GM21619 (cell line): Measurements from ENCODE around the gene BCAS4.
A peak's percentile ranks its signal among the peaks of the same experiment; 100 is the strongest.

Experiments used
- ATAC-seq: cut with Tn5 transposase; IDR thresholded peaks from one replicate; pipeline ENCODE4 v1.9.1; 2021; ENCODE audit not compliant: unreplicated experiment

The BCAS4 gene

DNA sequence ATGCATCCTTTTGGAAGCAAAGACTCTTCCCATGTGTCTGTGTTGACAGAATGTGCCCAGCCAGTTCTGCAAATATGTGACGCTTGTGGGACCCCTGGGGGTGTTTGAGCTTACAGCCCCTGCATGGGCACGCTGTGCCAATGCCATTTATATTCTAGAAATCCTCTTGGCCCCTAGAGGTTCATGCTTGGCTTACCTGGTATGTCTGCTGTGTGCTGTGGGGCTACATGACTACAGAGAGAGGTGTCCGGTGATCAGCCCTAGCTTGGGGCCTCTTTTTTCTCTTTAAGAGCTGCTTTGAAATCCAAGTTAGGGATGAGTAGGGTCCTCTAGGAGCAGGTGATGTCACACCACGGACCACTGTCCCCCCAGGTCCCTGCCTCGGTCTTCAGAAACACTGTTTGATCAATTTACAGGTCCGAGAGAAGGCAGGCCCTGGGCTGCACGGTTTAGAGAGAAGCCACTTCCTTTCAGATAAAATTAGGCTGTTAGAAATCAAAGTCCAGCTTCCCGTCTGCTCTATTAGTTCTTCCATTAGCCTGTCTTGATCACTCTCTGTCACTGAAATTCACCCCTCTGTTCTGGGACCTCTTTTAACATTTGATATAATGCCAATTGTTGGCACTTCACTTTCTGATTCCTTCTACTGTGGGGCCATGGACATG is 26.5 kb downstream of the BCAS4 start:
- ATAC-seq = no peak

DNA sequence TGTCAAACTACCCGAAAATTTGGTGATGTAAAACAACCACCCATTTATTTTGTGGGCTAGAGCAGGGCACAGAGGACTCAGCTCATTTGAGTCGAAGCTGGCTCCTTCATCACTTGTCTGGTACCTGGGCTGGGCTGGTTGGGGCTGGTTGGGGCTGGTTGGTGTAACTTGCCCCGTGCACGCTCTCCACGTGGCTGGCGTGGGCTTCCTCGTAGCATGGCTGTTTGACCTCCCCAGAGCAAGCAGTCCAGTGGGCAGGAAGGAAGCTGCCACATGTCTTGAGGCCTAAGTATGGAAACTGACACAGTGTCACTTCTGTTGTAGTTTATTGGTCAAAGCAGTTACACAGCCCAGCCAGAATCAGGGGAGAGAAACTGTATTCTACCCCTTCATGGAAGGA is 27.1 kb downstream of the BCAS4 start:
- ATAC-seq = no peak

DNA sequence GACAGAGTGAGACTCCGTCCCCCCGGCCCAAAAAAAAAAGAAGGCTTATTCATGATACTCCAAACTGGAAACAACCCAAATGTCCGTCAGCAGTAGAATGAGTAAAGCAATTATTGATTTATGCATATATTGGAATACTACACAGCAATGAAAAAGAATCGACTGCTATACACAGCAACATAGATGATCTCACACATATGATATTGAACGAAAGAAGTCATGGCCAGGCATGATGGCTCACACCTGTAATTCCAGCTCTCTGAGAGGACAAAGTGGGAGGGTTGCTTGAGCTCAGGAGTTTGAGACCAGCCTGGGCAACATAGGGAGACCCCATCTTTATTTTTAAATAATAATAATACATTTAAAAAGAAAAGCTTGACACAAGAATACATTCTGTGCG is 28.5 kb downstream of the BCAS4 start:
- no peak for ATAC-seq

DNA sequence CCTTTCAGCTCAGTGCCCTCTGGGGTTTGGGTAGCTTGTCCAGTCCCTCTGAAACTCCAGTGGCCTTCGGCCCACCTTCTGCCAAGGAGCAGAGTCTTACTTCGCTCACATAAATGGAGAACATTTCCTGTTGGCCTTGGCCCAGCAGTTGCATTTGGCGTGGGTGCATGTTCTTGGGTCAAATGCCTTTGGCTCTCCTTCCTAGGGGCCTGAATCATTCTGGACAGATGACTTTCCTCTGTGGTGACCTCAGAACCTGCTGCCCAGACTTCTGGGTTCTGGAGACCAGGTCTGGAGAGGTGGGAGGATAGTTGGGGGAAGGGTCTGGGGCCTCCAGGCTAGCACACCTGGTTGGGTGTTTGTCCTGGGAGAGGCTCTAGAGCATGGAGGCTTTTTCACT is 29.3 kb downstream of the BCAS4 start:
- no peak for ATAC-seq

DNA sequence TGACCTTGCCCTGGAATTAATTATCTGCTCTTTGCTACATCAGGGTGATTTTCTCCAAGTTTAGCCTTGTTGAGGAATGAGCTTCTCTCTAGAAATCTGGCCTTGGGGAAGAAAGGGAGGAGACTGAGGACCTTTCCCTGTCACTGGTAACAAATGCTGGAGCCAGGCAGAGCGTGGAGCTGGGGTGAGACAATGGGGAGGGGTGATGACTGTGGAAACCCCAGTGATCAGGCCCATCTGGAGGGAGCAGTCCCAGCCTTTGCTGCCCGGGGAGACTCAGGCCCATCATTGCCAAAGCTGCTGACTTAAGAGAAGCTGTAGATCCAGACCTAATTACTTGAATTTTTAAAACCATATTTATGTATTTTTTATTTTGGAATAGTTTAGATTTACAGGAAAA is 31.3 kb downstream of the BCAS4 start:
- no peak for ATAC-seq

DNA sequence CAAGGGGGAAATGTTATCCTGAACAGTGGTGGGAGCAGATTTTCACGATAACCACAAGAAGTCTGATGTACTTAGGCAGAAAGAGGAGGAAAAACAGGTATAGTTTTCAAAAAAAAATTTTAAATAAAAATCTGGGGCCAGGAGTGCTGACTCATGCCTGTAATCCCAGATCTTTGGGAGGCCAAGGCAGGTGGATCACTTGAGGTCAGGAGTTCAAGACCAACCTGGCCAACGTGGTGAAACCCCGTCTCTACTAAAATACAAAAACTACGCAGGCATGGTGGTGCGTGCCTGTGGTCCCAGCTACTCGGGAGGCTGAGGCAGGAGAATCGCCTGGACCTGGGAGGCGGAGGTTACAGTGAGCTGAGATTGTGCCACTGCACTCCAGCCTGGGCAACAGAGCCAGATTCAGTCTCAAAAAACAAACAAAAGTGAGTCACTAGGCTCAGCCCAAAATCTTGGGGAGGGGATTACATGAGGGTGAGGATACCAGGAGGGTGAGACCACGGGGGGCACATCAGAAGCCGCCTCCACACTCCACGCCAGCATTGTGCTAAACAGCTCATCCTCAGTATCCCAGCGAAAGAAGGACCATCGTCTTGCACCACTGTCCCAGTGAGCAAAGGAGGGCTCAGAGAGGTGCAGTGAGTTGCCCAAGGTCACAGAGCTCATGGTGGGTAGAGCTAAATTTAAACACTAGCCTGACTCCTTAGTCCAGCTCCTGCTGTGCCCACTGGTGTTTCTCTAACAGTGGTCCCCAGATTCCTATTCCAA is 33.7 kb downstream of the BCAS4 start:
- ATAC-seq = no peak

DNA sequence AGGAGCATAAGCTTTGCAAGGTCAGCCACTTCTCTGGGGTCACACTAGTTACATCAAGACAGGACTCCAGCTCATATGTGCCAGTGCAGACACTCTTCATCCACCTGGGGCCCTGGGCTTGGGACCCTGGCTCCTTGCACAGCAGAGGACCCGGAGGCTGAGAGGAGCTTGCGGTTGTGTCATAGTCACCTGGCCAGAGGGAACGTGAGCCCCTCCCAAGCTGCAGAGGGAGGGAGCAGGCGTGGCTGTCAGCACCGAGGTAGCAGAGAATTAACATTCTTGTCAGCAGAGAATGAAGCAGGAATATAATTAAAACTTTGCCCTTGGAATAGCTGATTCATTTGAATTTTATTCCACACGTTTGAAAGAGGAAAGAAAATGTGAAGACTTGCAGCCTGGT is 36.8 kb downstream of the BCAS4 start:
- no peak for ATAC-seq

DNA sequence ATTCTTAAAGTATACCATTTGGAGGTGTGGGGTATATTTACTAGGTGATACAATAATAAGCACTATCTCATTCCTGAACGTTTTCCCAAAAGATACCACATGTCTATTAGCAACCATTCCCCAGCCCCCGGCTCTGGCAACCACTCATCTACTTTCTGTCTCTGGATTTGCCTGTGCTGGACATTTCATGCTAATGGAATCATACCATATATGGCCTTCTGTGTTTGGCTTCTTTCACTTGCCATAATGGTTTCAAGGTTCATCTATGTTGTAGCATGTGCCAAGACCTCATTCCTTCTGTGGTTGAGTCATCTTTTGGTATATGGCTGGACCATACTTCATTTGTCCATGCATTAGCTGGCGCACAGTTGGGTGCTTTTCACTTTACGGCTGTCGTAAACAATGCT is 39.7 kb downstream of the BCAS4 start:
- no peak for ATAC-seq

DNA sequence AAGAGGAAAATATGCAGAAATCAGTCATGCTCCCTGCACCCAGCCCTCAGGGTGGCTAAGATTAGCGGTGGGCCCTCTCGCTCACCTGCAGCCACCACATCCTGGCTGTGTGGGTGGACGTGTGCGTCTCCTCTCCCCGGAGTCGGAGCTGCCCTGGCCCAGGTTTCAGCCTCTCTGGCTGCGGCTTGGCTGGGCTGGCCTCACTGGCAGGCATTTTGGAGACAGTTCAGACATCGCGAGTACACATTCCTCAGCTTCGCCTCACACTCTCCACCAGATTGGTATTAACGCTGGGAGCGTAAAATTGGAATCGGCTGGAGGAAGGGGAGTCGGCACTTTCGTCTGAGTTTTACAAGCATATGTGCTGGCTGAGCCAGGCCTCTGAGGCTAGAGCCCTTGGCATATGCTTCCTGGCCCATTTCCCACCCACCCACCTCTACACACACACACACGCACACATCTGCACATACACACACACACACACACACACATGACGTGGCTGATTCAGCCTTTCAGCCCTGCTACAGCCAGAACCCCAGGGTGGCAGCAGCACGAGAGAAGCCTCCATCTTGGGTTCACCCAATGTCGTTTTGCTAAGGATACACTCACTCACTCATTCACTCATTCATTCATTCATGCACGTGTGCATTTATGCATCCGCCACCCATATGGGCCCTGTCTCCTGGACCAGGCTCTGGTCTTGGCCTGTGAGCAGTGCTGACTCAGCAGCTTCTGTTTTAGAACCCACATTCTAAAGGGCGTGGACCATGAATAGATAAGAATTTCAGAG is 42.9 kb downstream of the BCAS4 start:
- peak; percentile 78 for ATAC-seq

DNA sequence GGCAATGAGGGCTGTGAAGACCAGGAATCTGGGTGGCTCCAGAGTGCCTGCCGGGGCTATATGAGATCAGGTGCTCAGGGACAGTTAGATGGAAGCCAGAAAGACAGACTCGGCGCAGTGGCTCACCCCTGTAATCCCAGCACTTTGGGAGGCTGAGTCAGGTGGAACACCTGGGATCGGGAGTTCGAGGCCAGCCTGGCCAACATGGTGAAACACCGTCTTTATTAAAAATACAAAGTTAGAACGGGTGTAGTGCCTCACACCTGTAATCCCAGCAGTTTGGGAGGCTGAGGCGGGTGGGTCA is 43.4 kb downstream of the BCAS4 start:
- no peak for ATAC-seq

DNA sequence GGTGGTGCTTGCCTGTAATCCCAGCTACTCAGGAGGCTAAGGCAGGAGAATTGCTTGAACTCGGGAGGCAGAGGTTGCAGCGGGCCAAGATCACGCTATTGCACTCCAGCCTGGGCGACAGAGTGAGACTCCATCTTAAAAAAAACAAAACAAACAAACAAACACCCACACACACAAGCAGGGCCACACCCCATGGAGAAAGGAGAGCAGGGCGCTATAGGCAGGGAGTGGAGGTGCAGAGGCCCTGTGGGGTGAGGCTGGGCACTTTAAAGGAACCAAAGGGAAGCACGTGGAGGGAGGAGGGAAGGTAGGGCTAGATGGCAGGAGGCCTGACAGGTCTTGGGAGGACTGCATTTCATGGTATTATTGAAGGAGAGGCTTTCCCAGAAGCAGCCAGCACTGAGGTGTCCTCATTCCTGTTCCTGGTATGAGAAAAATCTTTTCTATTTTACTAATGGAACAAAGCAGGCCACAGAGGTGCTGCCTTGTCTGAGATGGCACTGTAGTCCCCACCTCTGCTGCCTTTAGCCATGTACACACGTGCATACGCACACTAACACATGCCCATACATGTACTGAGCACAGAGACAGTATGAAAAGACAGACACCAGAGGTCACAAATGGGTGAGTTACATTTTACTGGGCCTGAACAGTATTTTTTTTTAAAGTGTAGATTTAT is 44.0 kb downstream of the BCAS4 start:
- ATAC-seq = no peak

DNA sequence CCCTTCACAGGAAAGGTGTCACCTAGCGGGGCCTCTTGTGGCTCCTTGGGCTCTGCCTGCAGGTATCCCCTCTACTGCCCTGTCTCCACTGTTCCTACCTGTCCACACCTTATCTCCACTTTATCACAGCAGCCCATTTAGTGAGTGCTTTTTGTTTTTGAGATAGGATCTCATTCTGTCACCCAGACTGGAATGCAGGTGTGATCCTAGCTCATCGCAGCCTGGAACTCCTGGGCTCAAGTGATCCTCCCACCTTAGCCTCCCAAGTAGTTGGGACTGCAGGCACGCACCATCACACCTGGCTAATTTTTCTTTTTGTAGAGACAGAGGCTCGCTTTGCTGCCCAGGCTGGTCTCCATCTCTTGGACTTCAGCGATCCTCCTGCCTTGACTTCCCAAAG is 48.0 kb downstream of the BCAS4 start:
- no peak for ATAC-seq

DNA sequence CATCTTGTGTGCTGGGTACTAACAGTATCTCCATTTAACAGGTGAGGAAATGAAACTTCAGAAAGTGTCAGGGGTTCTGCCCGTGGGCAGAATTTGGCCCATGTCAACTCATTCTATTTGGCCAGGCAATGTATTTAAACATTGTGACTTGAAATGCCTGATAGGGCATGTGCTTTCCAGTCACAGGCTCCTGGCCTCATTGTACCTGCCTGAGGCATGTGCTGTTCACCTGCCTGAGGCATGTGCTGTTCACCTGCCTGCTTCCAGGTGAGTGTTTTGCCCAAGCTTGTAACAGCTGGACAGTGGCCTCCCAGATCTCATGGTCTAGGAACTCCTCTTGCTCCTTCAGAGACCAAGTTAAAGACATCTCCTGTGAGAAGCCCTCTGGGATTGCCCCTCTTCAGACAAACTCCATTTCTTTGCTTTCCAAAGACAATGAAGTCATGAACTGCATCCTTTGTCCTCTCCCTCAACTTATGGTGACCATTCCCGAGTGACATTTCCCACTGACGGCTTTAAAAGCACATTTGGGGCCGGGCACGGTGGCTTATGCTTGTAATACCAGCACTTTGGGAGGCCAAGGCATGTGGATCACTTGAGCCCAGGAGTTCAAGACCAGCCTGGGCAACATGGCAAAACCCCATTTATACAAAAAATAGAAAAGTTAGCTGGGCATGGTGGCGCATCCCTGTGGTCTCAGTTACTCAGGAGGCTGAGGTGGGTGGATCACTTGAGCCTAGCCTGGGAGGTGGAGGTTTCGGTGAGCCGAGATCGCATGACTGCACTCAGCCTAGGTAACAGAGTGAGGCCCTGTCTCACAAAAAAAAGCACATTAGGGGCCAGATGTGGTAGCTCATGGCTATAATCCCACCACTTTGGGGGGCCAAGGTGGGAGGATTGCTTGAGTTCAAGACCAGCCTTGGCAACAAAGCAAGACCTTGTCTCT is 48.7 kb downstream of the BCAS4 start:
- ATAC-seq = no peak

DNA sequence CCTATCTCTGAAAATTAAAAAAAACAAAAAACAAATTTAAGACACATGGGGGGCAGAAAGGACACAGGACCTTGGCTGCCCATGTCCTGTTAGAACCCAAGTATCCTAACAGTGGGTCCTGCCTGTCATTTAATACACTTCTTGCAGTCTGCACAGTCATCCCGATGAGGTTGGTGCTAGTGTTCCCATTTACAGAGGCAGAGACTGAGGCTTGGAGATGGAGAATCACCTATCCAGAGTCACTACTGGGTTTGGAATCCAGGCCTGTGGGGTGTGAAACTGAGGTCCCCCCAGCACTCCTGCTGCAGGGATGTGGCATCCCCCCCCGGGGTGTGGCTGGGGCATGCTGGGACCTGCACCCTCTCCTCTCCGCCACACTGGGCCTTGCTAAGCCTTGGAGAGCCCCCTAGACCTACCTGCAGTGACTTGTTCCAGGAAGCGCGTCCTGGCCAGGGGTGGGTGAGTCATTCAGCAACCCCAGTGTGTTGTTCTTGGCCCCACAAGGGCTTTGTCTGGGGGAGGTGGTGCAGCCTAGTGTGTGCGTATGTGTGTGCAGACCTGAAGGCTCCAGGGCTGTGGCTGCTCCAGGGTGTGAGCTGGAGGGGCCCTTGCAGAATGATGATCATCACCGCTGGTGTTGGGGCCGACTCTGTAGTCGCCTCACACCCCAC is 49.7 kb downstream of the BCAS4 start:
- ATAC-seq = peak; percentile 92

DNA sequence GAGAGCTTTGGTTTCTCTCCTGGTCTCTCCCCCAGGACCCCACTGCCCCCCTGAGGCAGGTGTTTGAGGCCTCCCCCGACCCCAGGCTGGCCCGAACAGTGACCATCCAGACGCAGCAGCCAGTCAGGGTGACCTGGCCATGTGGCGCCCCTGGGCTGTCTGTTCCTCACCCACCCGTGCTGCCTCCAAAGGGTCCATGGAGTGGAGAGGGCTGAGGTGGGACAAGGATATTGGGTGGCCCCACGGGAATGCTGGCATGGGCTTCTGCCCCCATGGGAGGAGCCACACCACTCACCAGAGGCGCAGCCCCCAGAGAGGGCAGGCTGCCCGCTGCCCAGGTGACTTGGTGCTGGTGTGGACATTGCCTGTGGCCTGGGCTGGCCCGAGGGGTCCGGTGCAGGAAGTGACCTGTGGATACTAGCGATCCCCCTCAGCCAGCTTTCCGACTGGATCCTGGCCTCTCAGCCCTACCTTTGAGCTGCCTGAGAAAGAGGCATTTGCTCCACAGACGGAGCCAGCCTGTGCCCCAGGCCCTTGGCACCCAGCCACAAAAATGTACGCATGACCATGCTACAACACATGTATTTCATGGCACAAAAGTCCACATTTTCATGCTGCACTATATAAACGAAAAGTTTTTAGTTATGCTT is 50.8 kb downstream of the BCAS4 start:
- ATAC-seq = no peak

DNA sequence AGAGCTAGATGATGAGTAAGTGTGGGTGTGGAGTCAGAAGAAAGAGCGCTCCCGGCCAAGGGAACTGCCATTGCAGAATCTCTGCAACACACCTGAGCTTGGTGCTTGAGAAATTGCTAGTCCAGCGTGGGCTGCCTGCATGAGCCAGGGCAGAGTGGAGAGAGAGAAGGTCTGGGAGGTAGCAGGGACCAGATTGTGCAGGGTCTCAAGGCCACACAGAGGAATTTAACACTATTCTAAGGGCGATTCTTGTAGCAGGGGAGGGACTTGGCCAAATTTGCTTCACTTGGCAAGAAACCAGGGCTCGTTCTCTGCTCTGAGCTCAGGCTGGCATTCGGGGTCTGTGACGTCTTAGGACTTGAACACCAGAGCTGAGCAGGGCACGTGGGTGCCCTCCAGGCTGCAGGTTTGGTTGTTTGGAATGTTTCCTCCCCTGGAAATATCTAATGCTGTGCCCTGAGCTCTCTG is 53.5 kb downstream of the BCAS4 start:
- no peak for ATAC-seq

DNA sequence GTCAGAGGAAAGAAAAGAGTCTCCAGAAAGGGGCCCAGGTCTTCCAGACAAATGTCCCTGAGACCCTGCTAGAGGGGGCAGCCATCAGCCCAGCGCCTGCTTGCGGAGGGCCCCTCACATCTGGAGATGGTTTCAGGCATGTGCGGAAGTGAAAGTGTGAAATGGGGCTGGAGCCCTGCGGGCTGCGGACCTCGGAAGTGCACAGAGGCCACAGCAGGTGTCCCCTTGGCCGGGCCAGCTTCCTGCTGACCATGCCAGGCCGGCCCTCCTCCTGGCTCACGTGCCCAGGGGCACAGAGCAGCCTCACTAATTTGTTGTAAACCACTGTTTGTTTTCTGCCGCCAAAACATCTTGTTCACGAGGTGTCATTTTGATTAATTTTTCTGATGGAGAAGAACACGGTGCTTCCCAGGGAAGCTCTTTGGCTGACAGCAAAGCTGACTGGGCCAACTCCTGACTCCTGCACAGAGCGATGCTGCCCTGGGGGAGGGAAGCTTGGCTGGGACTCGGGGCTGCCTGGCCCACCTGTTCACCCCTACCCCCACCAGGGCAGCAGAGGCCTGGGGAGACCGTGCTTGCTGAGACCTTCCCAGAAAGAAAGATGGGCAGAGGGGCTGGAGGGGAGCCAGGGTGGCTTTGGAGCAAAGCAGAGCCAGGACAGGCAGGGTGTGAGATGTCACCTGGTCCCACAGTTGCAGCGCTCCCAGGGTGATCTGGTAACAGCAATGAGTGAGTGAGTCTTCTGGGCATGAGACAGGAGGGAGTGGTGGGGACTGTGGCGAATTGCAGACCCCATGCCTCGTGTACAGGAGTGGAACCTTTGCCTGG is 54.2 kb downstream of the BCAS4 start:
- ATAC-seq = peak; percentile 35

DNA sequence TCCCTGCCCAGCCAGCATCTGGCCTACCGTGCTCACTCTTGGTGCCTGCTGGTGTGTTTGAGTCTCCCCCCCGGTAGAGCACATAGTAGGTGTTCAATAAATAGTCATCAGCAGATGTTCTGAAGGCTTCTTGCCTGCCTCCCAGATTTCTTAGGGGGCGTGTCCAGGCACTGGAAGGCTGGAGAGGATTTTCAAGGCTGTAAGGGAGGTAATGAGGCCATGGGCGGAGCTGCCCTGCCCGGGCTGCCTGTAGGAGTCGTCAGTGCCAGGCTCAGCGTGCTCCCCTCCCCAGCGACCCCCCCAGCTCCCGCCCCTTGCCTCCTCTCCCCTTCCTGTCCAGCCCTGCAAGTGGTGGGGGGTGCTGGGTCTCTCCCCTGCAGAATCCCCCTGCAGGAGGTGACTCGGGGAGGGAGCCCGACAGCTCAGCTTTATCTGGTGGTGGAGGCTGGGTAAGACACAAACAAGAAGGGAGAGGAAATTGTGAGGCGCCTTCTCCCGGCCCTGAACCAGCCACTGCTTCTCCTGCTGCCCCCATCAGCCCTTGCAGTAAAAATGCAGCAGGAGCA is 55.9 kb downstream of the BCAS4 start:
- no peak for ATAC-seq
